CD14-positive monocyte (primary cell): ENCODE data around the gene STXBP6. TPM values are rescaled to one million over a fixed set of nuclear protein-coding genes. Genes with fewer than 3 reads are reported as not detected.

Experiments used
- DNase-seq, 3 donors: peaks; one replicate each; pipeline ENCODE4 v3.0.0-alpha.2; 2011 to 2022
- H2AFZ ChIP-seq: 2 replicates; pipeline ENCODE4 v1.6.0; 2012; ENCODE audit warnings: mild to moderate bottlenecking, low read depth, low read length, inconsistent platforms; ENCODE audit not compliant: insufficient read depth, poor library complexity, severe bottlenecking
- H3K27ac ChIP-seq, 2 donors: 1 replicate in 1 of 2; 2 replicates in 1 of 2; pipeline ENCODE4 v1.5.1; 2012 to 2013; ENCODE audit warnings: low read length in 2 of 2, control low read depth in 1 of 2, inconsistent platforms in 1 of 2, low read depth in 1 of 2, mild to moderate bottlenecking in 1 of 2
- H3K27me3 ChIP-seq, 2 donors: one replicate each; pipeline versions ENCODE4 v1.6.0 to v1.6.1; 2011 to 2013; ENCODE audit warnings: low read length in 2 of 2; ENCODE audit not compliant: control insufficient read depth in 2 of 2, insufficient read depth in 2 of 2
- H3K36me3 ChIP-seq, 2 donors: replicated peaks in 1 of 2; 1 replicate in 1 of 2; 2 replicates in 1 of 2; pipeline versions ENCODE4 v1.5.1 to v1.6.1; 2012 to 2013; ENCODE audit warnings: low read length in 2 of 2, control low read depth in 1 of 2, inconsistent platforms in 1 of 2, mild to moderate bottlenecking in 1 of 2; ENCODE audit not compliant: insufficient read depth in 2 of 2, control insufficient read depth in 1 of 2
- H3K4me1 ChIP-seq, 2 donors: 1 replicate in 1 of 2; 2 replicates in 1 of 2; pipeline versions ENCODE4 v1.5.1 to v1.6.1; 2012 to 2013; ENCODE audit warnings: low read length in 2 of 2, control low read depth in 1 of 2, inconsistent platforms in 1 of 2, mild to moderate bottlenecking in 1 of 2, moderate library complexity in 1 of 2; ENCODE audit not compliant: insufficient read depth in 2 of 2, control insufficient read depth in 1 of 2
- H3K4me2 ChIP-seq: replicated peaks from 2 replicates; pipeline ENCODE3; 2012; ENCODE audit warnings: low read length, moderate library complexity, mild to moderate bottlenecking; ENCODE audit not compliant: poor library complexity, severe bottlenecking; ENCODE audit errors: extremely low read depth
- H3K4me3 ChIP-seq, 3 experiments: fragments of 200-600 bp in 1 of 3; sonication (generic) in 1 of 3; replicated peaks in 1 of 3; 1 replicate in 2 of 3; 2 replicates in 1 of 3; pipeline ENCODE4 v1.5.1; 2011 to 2013; ENCODE audit warnings: low read length in 3 of 3, mild to moderate bottlenecking in 3 of 3, control low read depth in 2 of 3, low read depth in 2 of 3, inconsistent platforms in 1 of 3, moderate library complexity in 1 of 3
- H3K79me2 ChIP-seq: 2 replicates; pipeline ENCODE4 v1.6.0; 2012; ENCODE audit warnings: mild to moderate bottlenecking, control low read depth, inconsistent platforms, low read length, moderate library complexity; ENCODE audit not compliant: insufficient read depth
- H3K9ac ChIP-seq: 2 replicates; pipeline ENCODE4 v1.6.0; 2017; ENCODE audit warnings: low read length, mild to moderate bottlenecking; ENCODE audit not compliant: insufficient read depth, poor library complexity, severe bottlenecking
- H3K9me3 ChIP-seq, 2 donors: replicated peaks in 1 of 2; 1 replicate in 1 of 2; 2 replicates in 1 of 2; pipeline versions ENCODE4 v1.5.1 to v1.6.1; 2012 to 2013; ENCODE audit warnings: low read length in 2 of 2, control low read depth in 1 of 2; ENCODE audit not compliant: control insufficient read depth in 1 of 2, insufficient read depth in 1 of 2
- H4K20me1 ChIP-seq: 2 replicates; pipeline ENCODE4 v1.6.0; 2012; ENCODE audit warnings: mild to moderate bottlenecking, low read length, control low read depth, moderate library complexity; ENCODE audit not compliant: insufficient read depth
- H3K27ac Mint-ChIP-seq, 7 donors: one replicate each; pipeline ENCODE4 v1.8.0; 2020; ENCODE audit warnings: mild to moderate bottlenecking in 7 of 7, mixed read lengths in 7 of 7, moderate library complexity in 6 of 7, inconsistent platforms in 2 of 7
- H3K27me3 Mint-ChIP-seq, 3 donors: one replicate each; pipeline ENCODE4 v1.8.0; 2021 to 2022; ENCODE audit warnings: low read depth in 3 of 3, mild to moderate bottlenecking in 3 of 3, mixed read lengths in 3 of 3, moderate library complexity in 3 of 3, inconsistent platforms in 1 of 3
- H3K36me3 Mint-ChIP-seq, 2 donors: one replicate each; pipeline ENCODE4 v1.8.0; 2020; ENCODE audit warnings: mixed read lengths in 2 of 2, inconsistent platforms in 1 of 2, mild to moderate bottlenecking in 1 of 2
- H3K4me1 Mint-ChIP-seq: one replicate; pipeline ENCODE4 v1.8.0; 2020; ENCODE audit warnings: mild to moderate bottlenecking, mixed read lengths
- H3K4me3 Mint-ChIP-seq, 2 donors: one replicate each; pipeline ENCODE4 v1.8.0; 2020; ENCODE audit warnings: mild to moderate bottlenecking in 2 of 2, mixed read lengths in 2 of 2, moderate library complexity in 1 of 2
- H3K9me3 Mint-ChIP-seq, 7 donors: one replicate each; pipeline ENCODE4 v1.8.0; 2020 to 2022; ENCODE audit warnings: mixed read lengths in 7 of 7, mild to moderate bottlenecking in 6 of 7, moderate library complexity in 6 of 7, inconsistent platforms in 2 of 7
- WGBS: methylation state at CpG from one replicate; pipeline ENCODE4 v1.1.5; 2013; ENCODE audit warnings: missing lambda C conversion rate; ENCODE audit not compliant: insufficient coverage; 5-methylcytosine and 5-hydroxymethylcytosine counted together
- intact Hi-C, 2 donors: fragments of 100-400 bp; cut with micrococcal nuclease; formaldehyde crosslinking; loops; one replicate each; pipeline versions ENCODE4 v1.15.0 to v1.15.1; 2023
- polyA plus RNA-seq, 3 donors: library from polyadenylated mRNA; depleted of rRNA in 1 of 3; unstranded in 2 of 3; stranded (reverse) in 1 of 3; fragments of 300-500 nt in 2 of 3; fragments of >200 nt in 1 of 3; fragmentation: Illumina TruSeq in 2 of 3; gene quantifications; 1 replicate in 2 of 3; 2 replicates in 1 of 3; pipeline ENCODE4 v1.2.3, GENCODE V29; 2012 to 2021
- TF ChIP-seq, protein P1 (sequence below): fragments of 200-600 bp; IDR thresholded peaks from one replicate; pipeline ENCODE4 v1.8.0; 2022; ENCODE audit warnings: antibody characterized with exemption, mild to moderate bottlenecking

The STXBP6 gene
- polyA plus RNA-seq, 3 donors: 0.05 to 0.25 (median 0.08) TPM

DNA sequence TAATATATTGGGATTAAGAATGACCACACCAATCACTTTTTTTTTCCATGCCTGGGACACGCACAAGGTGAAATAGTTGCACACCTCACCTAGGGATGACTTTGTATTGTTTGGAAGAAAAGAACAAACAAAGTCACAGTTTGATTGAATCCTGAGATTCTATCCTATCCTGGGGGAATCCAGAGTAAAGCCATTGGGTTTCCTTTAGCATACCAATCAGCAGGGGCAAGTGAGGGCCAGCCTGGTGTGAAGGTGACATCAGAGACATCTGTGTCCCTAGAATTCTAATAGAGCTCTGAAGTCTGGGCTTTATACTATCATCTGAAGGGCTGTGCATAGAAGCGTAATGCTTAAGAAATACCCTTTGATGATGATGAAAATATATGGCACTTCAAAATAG, 199.9 kb downstream of the STXBP6 start:
- no peaks in the 10 kb centered on the region for H3K27me3 ChIP-seq
- no peak overlapping the region for H3K9ac ChIP-seq
- H3K27me3 Mint-ChIP-seq: peaks cover 0 to 2% (median 0%) of the 10 kb centered on the region in 3 donors
- no peaks in the 10 kb centered on the region for H3K9me3 Mint-ChIP-seq
- no peak for DNase-seq
- no peak overlapping the region for H3K27ac ChIP-seq
- H3K27ac Mint-ChIP-seq: no peak overlapping the region
- H3K4me3 Mint-ChIP-seq: no peak overlapping the region
- no peaks in the 10 kb centered on the region for H3K36me3 Mint-ChIP-seq
- H3K79me2 ChIP-seq: no peaks in the 10 kb centered on the region
- no peaks in the 10 kb centered on the region for H4K20me1 ChIP-seq
- H2AFZ ChIP-seq: no peak overlapping the region
- TF ChIP-seq, protein P1, sequence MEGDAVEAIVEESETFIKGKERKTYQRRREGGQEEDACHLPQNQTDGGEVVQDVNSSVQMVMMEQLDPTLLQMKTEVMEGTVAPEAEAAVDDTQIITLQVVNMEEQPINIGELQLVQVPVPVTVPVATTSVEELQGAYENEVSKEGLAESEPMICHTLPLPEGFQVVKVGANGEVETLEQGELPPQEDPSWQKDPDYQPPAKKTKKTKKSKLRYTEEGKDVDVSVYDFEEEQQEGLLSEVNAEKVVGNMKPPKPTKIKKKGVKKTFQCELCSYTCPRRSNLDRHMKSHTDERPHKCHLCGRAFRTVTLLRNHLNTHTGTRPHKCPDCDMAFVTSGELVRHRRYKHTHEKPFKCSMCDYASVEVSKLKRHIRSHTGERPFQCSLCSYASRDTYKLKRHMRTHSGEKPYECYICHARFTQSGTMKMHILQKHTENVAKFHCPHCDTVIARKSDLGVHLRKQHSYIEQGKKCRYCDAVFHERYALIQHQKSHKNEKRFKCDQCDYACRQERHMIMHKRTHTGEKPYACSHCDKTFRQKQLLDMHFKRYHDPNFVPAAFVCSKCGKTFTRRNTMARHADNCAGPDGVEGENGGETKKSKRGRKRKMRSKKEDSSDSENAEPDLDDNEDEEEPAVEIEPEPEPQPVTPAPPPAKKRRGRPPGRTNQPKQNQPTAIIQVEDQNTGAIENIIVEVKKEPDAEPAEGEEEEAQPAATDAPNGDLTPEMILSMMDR: no peak
- H3K4me3 ChIP-seq: no peak overlapping the region
- no peaks in the 10 kb centered on the region for H3K36me3 ChIP-seq
- no peaks in the 10 kb centered on the region for H3K9me3 ChIP-seq
- WGBS: no CpG with 5 or more reads among the region's 2 CpGs
- intact Hi-C loops: no loop called here
- peaks cover 6 to 8% of the 10 kb centered on the region in 2 donors for H3K4me1 ChIP-seq
- peaks cover 9% of the 10 kb centered on the region for H3K4me1 Mint-ChIP-seq
- H3K4me2 ChIP-seq: no peak overlapping the region

DNA sequence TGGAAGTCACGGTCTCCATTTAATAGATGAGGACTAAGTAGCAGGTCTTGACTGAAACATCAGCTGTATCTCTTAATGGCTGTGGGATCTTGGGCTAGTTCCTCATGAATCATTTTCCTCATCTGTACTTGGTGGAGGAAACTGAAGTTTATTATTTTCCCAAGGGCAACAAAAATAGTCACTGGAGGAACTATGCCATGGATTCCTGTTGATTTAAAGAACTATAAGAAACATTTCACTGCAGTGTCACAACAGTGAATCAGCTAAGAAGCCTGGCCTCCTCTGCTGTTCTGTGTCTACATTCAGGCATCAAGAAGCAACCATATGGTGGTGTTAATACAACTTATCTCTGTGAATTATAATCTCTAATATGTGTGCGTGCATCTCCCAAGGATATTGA, 200.5 kb downstream of the STXBP6 start:
- H3K4me1 Mint-ChIP-seq: peaks cover 9% of the 10 kb centered on the region
- H3K27ac Mint-ChIP-seq: no peak overlapping the region
- intact Hi-C loops: no loop called here
- Histone ChIP-seq H3K79me2 (no peaks in the 10 kb centered on the region), H2AFZ (no peak overlapping the region), H3K9ac (no peak overlapping the region), H3K4me1 (peaks cover 6 to 8% of the 10 kb centered on the region in 2 donors), H3K27me3 (no peaks in the 10 kb centered on the region), H3K9me3 (no peaks in the 10 kb centered on the region), H3K27ac (no peak overlapping the region), H3K36me3 (no peaks in the 10 kb centered on the region), H3K4me3 (no peak overlapping the region), H3K4me2 (no peak overlapping the region), H4K20me1 (no peaks in the 10 kb centered on the region)
- no peaks in the 10 kb centered on the region for H3K9me3 Mint-ChIP-seq
- WGBS: no CpG with 5 or more reads among the region's 2 CpGs
- TF ChIP-seq, protein P1: no peak
- no peaks in the 10 kb centered on the region for H3K36me3 Mint-ChIP-seq
- H3K4me3 Mint-ChIP-seq: no peak overlapping the region
- peaks cover 0 to 2% (median 0%) of the 10 kb centered on the region in 3 donors for H3K27me3 Mint-ChIP-seq
- DNase-seq: no peak
